Brain microvascular endothelial cell (primary cell): ENCODE measurements around the gene GLRX5.
A peak's percentile ranks its signal among the peaks of the same experiment; 100 is the strongest.

Source experiments
- DNase-seq: peaks from one replicate; pipeline ENCODE4 v3.0.0-alpha.2; 2020
- H3K27ac ChIP-seq: fragments of 250-450 bp; sonication (Bioruptor Pico); 2 replicates; pipeline ENCODE4 v1.5.1; 2020; ENCODE audit warnings: mild to moderate bottlenecking, moderate library complexity
- H3K27me3 ChIP-seq: fragments of 250-450 bp; sonication (Bioruptor Pico); replicated peaks from 2 replicates; pipeline ENCODE4 v1.5.1; 2020; ENCODE audit warnings: mild to moderate bottlenecking
- H3K36me3 ChIP-seq: fragments of 250-450 bp; sonication (Bioruptor Pico); replicated peaks from 2 replicates; pipeline ENCODE4 v1.5.1; 2020; ENCODE audit warnings: mild to moderate bottlenecking
- H3K4me3 ChIP-seq: 2 replicates; pipeline ENCODE4 v1.5.1; 2011; ENCODE audit warnings: low read depth, mild to moderate bottlenecking, control low read depth, low read length, moderate library complexity
- in situ Hi-C: cut with HindIII; loops from 2 replicates; pipeline ENCODE4 v1.10.0; 2017; ENCODE audit warnings: low sequenced_read_pairs, low pct_ligation_motif_present
- TF ChIP-seq, protein P1 (sequence below): IDR thresholded peaks from 2 replicates; pipeline ENCODE4 v1.5.1; 2011; ENCODE audit warnings: low read depth, mild to moderate bottlenecking, moderate library complexity, low read length, control low read depth, inconsistent platforms; ENCODE audit errors: missing control alignments

GLRX5 gene

DNA sequence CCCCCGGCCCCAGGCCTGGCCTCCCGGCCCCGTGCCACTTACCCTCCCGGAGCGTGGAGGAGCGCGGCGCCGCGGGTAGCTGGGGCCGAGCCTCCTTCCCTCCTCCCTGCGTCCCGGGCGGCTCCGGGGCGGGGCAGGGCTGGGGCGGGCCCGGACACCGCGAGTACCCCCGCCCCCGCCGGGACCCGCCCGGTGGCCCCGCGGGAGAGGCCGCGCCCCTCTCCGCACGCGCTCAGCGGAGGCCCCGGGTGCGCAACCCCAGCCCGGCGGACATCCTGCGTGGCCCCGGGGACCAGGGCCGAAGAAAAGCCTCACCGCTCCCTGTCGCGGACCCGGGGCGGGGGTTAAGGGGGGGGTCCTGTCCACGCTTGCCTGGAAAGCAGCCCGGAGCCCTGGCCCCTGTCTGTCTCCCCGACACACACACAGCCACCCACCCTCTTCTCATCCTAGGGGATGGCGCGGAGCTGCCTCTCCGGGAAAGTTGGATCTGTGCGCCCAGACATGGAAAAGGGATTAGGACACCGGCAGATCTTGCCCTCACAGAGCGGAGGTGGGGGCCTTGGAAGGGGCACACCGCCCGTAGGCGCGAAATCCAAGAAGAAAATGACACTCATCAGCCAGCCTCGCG is 18.2 kb upstream of the GLRX5 start, which contains the start of gene SYNE3:
SYNE3 (minus strand) TSS at position 97 of the 628 bp plus-strand sequence. CDS start 40,829 bp downstream, outside the sequence.
- Histone ChIP-seq H3K4me3 (peak within 1 kb of the TSS; percentile 56), H3K36me3 (no peaks in the 10 kb centered on the region), H3K27ac (no peak within 1 kb of the TSS), H3K27me3 (no peaks in the 10 kb centered on the region)
- in situ Hi-C loops: no loop called here
- no peak for DNase-seq
- TF ChIP-seq, protein P1, sequence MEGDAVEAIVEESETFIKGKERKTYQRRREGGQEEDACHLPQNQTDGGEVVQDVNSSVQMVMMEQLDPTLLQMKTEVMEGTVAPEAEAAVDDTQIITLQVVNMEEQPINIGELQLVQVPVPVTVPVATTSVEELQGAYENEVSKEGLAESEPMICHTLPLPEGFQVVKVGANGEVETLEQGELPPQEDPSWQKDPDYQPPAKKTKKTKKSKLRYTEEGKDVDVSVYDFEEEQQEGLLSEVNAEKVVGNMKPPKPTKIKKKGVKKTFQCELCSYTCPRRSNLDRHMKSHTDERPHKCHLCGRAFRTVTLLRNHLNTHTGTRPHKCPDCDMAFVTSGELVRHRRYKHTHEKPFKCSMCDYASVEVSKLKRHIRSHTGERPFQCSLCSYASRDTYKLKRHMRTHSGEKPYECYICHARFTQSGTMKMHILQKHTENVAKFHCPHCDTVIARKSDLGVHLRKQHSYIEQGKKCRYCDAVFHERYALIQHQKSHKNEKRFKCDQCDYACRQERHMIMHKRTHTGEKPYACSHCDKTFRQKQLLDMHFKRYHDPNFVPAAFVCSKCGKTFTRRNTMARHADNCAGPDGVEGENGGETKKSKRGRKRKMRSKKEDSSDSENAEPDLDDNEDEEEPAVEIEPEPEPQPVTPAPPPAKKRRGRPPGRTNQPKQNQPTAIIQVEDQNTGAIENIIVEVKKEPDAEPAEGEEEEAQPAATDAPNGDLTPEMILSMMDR: no peak

DNA sequence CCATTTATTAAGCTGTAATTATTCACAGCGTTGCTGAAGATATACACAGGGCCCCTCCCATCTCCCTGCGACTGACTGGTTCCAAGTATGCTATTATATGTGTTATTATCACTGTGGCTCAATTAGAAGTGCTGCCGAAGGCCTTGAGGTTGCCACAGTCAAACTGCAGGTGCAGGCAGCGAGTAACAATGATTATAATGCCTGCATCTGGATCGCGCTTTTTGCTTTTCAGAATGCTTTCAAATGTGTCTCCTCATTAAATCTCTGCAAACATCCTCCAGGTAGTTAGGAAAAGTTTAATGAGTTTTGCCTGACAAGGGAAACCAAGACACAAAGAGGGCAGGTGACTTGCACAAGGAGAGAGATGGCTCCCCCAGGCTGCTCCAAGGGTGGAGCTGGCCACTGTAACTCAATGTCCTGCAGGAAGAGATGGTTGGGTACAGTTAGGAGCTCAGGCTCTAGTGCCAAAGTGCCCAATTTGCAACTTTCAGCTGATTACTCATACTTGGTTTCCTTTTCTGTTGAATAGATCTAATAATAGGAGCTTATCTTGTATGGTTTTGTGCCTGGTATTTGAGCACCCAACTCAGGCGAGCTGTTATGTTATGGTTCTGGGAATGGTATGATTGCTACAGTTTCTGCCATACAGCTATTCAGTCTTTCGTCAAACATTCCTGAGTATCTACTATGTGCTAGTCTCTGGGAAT is 16.7 kb upstream of the GLRX5 start:
- DNase-seq: peak; percentile 68
- Histone ChIP-seq H3K27ac (peak overlapping the region; percentile 27), H3K27me3 (no peaks in the 10 kb centered on the region), H3K4me3 (no peak overlapping the region), H3K36me3 (no peaks in the 10 kb centered on the region)
- TF ChIP-seq, protein P1: no peak
- in situ Hi-C loops: no loop called here

DNA sequence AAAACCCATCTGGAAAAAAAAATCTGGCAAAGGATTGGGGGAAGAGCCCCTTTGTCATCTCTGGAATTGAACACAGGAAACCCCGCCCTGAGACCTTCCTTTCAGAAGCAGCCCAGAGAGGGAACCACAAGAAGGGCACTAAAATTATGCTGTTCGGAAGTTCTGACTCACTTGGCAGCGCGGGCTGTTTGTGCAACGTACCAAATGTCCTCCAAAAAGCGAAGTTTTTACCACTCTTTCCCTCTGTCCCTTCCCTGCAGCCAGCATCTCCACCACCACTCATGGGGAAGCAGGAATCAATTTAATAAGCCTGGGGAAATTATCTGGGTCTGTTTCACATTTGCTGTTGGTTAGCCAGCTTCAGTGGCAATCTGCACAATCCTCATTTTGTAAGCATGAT is 15.2 kb upstream of the GLRX5 start:
- no peaks in the 10 kb centered on the region for H3K36me3 ChIP-seq
- peak; percentile 59 for DNase-seq
- in situ Hi-C loops: no loop called here
- H3K4me3 ChIP-seq: no peak overlapping the region
- TF ChIP-seq, protein P1: no peak
- no peaks in the 10 kb centered on the region for H3K27me3 ChIP-seq
- H3K27ac ChIP-seq: no peak overlapping the region

DNA sequence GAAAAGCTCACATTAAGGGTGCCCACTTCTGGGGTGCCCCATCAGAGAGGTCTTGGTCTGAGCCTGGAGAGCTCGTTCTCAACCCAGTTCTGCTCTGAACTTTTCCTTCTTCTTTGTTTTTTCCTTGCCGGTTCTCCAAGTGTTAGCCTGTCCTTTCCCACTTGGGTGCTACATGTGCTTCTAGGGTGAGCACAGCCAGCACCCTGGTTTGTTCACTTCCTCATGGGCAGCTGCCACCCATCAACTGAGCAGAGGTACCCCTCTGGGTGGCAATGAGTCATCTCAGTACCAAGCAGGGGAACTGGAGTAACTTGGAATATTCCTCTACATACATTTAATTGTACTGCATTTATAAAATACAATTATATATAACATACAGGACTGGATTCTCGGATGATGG is 14.5 kb upstream of the GLRX5 start:
- DNase-seq: no peak
- TF ChIP-seq, protein P1: no peak
- H3K4me3 ChIP-seq: no peak overlapping the region

GRCh38 chr14:95521001-95521400 is 13.8 kb upstream of the GLRX5 start:
- TF ChIP-seq, protein P1: no peak
- no peaks in the 10 kb centered on the region for H3K36me3 ChIP-seq
- no peak for DNase-seq
- H3K4me3 ChIP-seq: no peak overlapping the region
- H3K27me3 ChIP-seq: no peaks in the 10 kb centered on the region
- no peak overlapping the region for H3K27ac ChIP-seq
- in situ Hi-C loops: no loop called here

More for the DNA sequence above, 14.5 kb upstream of the GLRX5 start:
- Histone ChIP-seq H3K36me3 (no peaks in the 10 kb centered on the region), H3K27ac (no peak overlapping the region), H3K27me3 (no peaks in the 10 kb centered on the region)
- in situ Hi-C loops: no loop called here
